Nucleus accumbens (tissue), 56 donors: Measurements from ENCODE around the gene PAX5.
"Not testable (repeated sequence)": the region's sequence is repeated elsewhere in the genome, so short reads cannot be mapped to it uniquely, and the experiment has no call there.

Experiments used
- DNase-seq, 56 donors: peaks; one replicate each; lab custom pipeline; 2025; lab: John Stamatoyannopoulos, UW

Gene PAX5

DNA sequence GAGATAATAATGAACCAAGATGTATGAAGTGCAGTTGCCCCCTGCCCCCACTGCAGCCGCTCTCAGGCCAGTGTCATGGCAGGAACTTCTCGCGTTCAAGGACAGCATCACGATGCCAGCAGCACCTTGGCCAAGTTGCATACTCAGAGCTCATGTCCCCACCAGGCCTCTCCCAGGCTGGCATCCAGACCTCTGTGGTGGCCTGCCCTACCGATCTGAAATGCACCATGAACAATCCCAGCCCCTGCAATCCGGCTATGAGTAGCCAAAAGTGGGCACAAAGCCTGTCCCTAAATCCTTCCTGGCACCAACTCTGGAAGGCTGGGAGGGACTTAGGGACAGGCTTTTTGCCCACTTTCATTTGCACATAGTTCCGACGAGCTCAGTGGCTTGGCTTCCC lies 140.9 kb downstream of the PAX5 start:
- DNase-seq, result peak in 17 of 56 donors; percentile 7 to 32 (median 13)

DNA sequence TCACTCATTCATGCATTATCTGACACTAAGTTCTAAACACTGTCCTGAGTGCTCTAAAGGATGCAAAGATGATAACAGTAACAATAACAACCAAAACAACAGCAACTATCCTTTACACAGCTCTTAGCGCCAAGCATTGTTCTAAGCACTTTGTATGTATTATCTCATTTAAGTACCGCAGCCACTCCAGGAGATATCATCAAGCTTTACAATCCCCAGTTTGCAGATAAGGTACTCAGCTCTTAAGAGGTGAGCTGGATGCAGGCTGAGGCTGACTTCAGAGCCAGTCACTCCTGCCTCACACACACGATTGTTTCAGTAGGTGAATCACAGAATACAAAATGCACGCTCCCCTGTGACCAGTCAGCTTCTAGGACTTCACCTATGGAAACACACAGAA lies 141.8 kb downstream of the PAX5 start:
- no peak for DNase-seq

DNA sequence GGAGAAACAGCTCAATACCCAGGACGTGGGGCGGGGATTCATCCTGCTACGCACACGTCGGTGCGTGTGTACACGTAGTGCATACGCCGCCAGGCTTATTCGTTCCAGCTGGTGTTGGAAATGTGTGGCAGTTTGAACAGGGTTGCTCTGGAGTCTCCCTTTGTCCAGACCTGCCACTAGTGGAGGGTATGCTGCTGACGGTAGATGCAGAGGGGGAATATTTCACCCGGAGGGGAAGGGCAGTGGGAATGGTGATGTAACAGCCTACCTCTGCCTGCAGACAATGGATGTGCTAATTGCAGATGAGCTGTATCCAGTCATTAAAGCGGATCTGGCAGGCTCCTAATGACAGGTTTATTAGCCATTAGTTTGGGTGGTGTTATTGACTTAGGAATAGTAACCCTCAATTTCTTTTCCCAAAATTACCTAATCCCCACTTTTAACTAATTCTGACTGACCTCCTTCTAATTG lies 142.7 kb downstream of the PAX5 start:
- DNase-seq, result no peak

DNA sequence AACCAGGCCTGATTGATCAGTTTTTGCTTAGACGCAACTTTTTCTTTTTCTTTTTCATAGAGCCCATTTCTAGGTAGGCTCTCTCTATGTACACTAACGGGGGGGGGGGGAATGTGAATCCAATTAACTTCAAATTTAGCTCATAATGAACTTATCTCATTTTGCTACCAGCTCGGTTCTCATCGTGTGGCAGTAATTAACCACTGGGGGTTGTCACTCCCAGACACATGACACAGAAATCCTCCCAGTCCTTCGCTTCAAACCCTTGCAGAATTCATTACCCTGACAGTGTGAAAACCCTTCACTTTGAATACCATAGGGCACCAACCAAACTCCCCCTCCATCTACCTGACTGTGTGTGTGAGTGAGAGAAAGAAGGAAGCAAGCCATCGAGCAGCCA lies 144.2 kb downstream of the PAX5 start:
- DNase-seq, result no peak

DNA sequence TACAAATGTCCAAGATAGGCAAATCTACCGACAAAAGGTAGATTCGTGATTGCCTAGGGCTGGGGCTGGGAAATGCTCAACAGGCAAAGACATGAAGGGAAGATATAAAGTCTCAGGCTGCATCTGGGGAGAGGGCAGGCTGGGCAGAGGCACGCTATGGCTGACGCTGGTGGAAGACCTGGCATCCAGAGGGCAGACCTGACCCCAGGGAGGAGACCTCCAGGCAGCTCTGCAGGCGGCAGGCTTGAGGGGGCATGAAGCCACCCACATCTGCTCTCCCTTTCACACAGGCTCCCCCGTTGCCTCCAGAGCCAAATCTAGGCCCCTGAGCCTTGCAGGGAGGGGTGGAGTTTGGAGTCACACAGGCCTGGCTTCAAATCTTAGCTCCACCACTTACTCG lies 145.5 kb downstream of the PAX5 start:
- DNase-seq, result no peak

DNA sequence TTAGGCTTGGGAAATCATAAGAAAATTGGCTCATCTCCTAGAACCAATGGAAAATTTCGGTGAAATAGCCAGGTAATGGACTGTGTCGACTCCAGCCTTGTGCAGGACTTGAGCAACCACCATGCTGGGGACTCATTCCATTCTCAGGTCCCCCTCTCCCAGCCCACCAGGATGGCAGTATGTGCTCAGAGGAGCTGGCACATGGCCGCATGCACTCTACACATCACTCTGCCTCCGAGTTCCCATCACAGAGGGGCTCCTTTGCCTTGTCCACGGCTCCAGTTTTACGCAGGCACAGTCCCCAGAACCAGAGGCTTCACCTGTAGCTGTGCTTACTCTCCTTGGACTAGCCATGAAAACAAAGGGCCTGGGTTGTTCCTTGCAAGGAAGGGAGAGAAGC lies 149.3 kb downstream of the PAX5 start:
- no peak for DNase-seq

DNA sequence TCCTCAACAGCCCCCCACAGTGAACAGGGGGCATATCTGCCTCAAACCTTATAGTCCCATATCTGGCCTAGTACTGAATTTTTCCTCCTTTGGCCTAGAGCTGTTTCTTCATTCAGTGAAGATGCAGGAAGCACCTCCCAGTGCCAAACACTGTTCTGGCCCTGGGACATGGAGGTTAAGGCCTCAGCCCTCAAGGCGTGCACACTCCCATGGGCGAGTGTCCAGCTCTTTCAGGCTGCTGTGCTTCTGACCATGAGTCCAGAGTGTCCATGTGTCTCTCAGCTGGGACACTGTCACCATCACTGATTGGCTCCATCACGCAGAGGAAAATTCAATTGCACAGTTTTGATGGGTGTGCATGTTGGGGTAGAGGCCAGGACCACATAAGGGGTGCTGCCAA lies 151.5 kb downstream of the PAX5 start:
- DNase-seq, result no peak

DNA sequence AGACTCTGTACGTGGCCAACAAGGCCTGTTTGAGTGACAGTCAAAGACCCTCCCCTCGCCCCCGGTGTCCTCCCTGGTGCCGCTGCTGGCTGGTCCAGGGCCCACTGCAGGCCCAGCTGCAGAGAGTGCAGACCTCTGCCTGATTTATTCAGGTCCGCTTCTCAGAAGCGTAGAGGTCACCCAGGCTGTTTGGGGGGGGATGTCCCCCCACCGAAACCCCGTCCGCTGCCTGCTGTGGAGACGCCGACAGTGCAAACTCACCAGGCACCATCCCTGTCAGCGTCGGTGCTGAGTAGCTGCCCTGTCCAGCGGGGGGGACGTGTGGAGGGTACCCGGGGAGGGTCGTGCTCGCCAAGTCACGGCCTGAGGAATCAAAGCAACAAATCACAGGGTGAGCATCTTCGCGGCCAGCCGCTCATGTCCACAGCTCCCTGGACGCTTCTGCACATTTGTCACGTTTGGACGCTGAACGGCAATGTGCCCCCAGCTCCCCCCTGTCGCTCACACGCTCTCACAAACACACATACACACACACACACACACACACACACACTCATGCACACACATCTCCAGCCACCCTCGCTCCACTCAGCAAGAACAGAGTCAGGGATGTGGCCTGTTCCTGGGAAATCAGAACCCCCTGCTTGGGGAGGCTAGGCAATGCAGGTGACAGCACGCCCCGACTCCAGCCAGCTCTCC lies 152.2 kb downstream of the PAX5 start:
- no peak for DNase-seq

DNA sequence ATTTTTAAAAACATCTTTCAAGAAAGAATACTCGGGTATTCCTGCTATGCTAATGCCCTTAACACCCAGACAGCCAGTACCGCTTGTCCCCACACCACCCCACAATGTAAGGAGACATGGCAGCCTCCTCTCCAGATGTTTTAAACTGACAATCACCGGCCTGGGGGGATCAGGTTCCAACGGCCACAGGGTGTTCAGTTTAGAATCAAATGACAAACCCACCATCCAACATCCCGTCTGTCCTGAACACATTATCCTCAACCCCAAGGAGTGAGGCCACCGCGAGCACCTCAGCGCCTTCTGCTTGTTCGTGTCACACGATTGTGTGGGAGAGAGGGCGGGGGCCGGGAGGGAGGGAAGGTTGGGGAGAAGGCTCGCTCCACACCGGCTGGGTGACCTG lies 152.8 kb downstream of the PAX5 start:
- DNase-seq, result no peak

DNA sequence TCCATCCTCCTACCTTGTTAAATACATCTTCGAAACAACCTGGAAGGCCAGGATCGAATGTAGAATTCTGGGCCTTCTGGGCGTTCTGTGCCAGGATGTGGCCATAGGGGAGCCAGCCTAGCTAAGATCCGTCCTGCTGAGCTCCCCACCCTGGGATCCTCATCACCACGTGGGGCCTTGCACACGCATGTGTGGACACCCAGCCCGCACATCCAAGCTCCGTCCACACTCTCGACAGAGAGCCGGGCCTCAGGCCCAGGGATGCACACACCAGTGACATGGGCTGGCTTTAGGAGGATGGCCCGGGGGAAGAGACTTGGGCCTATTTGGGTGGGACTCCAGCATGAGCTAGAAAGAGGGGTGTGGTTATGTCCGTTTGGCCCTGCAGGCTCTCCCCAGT lies 154.0 kb downstream of the PAX5 start:
- no peak for DNase-seq

DNA sequence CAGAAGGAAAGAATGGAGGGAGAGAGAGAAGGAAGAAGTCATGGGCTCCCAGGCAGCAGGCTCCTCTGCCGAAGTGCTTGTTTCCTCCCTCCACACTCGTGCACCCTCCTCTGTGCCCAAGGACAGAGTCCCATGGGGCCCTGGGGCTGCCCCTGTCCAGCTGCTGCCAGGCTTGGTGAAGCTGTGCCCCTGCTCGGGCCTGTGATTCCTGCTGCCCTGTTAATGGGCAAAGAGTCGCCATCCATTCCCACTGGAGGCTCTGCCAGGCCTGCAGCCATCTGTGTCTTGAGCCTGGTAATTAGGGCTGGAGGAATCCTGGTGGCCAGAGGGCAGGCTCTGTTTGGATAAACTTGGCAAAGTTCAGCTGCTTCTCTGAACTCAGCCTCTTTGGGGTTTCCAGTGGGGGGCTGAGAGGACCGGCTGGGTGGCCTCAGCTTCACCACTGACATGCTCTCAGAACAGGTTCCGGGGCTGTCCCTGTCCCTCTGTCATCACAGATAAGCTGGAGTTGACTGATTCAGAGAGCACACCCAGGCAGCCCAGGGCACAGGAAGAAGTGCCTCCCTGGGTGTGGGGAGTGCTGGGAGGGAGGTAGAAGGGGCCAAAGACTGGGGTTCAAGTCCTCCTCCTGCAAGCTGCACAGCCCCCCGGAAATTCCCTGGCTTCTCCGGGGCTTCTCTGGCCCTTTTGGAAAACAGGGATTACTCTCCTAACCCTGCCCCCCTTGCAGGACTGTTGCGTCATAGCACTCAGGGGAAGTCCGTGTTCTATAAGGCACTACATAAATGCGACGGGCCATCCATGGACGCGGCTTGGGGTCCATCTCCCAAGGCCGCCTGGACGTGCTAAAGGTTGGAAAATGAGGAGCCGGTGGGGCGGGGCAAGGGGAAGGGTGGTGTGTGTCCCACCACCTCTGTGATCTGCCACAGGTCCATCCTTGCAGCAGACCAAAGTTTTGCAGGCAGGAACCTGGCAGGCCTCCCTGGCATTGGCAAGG lies 154.8 kb downstream of the PAX5 start:
- no peak for DNase-seq

DNA sequence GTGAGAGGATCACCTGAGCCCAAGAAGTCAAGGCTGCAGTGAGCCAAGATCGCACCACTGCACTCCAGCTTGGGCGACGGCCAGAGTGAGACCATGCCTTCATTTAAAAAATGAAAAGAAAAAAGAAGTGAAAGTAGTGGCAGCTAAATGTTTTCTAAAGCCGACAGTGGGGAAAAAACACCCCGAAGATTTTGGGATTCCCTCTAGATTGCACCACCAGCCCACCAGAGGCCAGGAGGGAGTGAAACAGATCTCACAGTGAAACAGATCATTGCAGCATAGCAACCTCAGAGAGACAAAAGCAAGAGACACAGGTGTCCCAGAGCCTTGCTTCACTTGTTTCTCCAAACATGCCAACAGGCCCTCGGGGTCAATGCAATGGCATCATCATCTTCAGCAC lies 156.8 kb downstream of the PAX5 start:
- no peak for DNase-seq

DNA sequence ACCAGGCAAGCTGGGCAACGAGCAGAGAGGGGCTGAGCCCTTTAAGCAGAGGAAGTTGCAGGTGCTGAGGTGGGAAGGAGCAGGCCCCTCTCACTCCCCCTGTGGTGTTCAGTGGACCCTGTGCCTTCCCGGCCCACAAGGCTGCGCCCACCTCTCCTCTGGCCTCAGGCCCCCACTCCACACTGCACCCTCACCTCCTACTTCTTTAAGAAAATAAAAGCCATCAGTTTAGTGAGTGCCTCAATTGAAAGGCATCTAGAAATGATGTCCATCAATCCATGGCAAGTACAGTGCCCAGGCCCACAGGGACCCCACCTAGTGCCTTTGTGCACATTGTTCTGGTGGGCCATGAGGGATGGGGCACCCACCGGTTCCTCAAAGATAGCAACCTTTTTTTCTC lies 158.0 kb downstream of the PAX5 start:
- DNase-seq, result no peak

DNA sequence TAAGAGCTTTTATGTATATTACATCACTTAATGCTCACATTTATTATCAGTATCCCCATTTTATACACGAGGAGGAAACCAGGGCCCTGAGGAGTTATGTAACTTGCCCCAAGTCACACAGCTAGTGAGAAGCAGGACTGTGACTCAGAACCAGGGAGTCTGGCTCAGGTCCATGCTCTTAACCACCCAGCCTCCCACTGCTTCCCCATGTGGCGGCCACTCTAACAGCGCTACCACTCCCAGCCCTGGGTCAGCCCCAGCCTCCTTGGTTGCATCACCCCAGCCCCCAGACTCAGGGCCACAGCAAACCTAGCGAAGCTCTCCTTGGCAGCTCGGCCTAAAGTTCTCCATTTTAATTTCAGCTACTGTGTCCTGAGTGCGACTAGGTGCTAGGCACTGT lies 159.1 kb downstream of the PAX5 start:
- DNase-seq, result no peak

DNA sequence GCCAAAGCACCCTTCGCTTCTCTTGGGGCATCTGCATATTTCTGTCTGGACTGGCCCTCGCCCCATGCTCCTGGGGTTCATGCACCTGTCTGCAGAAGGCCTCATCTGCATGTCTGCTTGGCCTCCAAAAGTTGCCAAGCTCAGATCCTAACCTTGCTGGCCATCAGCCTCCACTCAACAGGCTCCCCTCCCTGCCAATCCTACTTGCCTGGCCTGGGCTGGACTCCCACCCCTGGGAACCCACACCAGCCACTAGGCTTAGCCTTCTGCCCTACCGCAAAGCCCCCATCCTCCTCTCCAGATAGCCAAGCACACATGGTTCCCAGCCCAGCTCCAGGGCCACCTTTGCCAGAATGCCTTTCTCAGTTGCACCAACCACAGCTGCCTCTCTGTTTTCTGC lies 159.8 kb downstream of the PAX5 start:
- no peak for DNase-seq

DNA sequence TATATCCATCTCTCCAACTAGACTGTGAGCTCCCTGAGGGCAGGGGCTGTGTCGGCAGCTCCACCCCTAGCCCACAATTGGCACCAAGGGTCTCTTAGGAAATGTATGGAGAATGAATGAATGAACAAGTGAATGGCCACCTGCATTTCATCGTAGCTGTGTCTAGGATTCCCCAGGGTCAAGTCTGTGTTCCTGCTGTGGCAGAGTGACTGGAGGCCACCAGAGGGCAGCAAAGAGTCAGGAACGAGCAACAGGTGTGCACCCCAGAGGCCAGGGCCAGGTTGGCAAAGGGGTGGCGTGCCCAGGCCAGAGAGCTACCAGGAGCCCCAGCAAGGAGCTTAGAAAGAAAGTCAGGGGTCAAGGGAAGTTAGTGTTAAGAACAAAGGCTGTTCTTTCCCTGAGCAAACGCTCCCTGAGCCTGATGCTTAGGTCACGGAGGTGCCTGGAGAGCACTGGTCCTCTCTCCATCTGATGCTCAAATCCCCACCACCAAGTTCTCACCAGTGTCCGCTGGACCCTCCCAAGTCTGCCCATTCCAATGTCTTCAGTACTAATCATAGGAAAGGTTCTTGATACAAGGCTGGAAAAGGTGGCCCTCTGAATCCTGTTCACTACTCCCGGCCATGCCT lies 160.7 kb downstream of the PAX5 start:
- DNase-seq, result peak in 39 of 56 donors; percentile 3 to 70 (median 20)

DNA sequence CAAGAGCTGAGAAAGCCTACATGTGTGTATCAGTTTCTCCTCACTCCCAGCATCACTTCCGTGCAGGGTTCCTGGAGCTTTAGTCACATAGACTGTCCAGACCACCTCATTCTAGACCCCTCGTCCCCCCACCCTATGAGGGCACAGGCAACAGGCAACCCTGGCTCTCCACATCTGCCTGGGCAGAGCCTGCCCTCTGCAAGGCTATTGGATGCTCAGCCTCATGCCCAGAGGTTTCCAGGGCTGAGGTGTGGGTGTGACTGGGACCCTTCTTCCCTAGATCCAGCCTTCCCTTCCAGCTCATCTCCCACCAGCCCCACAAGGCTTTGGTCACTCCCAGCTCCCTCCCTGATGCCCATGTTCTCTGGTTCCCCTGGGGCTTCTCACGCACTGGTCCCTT lies 161.4 kb downstream of the PAX5 start:
- DNase-seq, result no peak

DNA sequence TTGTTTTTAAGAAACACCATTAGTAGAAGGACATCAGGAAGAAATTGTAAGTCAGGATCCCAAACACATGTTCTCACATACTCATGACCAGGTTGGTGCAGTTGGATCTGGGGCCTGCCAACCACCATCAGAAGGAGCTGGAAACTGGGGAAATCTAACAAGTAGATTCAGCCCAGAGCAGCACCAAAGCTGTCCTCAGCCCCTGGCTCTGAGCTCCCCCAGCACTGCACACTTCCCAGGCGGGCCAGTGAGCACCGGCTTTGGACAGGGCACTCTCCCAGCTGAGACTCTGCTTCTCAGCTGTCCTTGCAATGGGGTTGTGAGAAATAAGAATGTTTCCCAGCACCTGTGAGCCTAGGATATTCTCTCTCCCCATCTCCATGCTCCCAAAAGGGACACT lies 162.5 kb downstream of the PAX5 start:
- no peak for DNase-seq

DNA sequence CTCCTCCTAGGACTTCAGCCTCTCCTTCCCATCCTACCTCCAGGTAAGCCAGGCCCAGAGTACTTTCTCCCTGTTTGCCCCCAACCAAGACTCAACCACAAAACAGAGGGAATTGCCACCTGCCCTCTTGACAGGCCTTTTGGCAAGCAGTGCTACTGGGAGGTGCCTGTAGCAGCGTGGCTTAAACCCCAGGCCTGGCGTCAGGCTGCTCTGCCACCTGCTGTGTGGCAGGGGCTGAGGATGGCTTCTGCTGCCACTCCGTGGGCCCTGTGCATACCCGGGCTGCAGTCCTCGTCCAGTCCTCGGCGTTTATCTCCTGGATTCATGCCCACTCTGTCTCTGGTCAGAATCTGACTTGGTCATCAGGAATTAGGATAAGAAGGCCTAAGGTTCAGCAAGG lies 163.1 kb downstream of the PAX5 start:
- peak in 1 of 56 donors; percentile 4 for DNase-seq

DNA sequence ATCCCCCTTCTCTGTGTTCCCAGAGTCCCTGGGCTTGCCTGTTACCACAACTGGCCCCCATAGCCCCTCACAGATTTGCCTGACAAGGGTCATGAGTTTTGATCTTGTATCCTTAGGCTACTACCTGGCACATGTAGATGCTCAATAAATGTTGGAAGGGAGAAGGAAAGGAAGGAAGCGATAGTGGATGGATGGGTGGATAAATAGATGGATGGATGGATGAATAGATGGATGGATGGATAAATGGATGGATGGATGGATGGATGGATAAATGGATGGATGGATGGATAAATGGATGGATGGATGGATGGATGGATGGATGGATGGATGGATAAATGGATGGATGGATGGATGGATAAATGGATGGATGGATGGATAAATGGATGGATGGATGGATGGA lies 164.5 kb downstream of the PAX5 start:
- DNase-seq, result not testable (repeated sequence)

DNA sequence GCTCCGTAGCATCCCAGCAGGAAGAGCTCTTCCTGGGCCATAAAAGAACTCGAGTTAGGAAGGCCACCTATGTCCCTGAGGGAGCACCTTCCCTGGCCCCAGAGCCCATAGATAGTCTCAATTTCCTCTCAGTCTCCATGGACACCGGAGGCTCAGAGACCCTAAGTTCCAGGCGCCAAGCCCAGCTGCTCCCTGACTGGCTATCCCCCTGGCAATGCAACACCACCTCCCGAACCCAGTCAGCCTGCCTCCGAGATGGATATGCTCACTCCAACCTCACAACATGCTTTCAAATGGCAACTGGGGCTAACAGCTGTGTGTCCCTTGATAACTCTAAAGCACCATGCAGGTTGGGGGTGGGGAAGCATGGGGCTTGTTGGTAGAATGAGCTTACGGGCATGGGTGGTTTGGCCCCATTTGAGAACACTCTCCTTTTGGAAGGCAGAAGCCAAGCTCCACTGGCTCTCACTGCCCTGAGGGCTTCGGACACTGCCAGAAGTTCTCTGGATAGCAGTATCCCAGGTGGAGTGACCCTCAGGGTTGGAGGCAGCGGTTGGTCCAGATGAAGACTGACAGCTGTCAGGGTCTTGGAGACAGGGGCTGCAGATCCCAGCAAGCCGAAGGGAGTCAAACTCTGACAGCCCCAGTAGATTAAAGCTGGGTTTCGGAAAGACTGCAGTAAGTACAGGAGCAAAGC lies 165.3 kb downstream of the PAX5 start:
- no peak for DNase-seq
